Islet precursor cell (in vitro differentiated cells): ENCODE data around the gene RAMP1.

Source experiments
- DNase-seq: peaks from one replicate; pipeline ENCODE4 v3.0.0-alpha.2; 2018

RAMP1 gene

DNA sequence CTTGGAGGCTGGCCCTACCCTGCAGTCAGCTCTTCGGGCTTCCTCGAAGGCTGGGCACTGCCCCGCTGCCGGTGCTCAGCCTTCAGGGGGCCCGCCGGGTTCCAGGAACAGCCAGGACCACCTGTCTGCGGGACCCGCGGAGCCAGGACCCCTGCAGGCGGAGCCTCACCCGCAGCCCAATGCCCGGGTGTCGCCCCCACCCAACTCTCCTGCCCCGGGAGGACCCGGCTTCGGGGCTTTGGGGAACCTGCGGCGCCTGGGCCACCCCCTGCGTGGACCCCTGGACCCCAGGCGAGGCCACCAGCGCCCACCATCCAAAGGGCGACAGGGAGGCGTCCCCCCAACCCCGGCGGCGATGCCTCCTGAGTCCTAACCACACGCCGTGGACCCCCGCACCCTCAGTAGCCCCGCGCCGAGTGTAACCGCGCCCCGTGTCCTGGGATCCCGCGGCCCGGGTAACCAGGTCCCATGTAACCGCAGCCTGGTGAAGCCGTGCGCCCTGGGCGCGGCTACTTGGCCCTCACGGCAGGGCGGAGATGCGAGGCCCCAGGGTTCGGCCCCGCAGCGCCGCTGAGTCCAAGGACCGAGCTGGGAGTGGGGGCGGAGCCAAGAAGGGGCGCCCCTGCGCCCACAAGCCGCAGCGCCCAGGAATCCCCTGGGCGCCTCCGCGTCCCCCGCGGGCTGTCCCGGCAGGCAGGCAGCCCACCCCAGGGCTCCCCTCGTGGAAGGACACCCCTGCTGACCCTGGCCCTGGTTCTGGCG, 96.4 kb downstream of the RAMP1 start:
- peak; percentile 60 for DNase-seq

- no peak for DNase-seq
Observed at GRCh38 chr2:237956402-237956736, 96.9 kb downstream of the RAMP1 start.

DNA sequence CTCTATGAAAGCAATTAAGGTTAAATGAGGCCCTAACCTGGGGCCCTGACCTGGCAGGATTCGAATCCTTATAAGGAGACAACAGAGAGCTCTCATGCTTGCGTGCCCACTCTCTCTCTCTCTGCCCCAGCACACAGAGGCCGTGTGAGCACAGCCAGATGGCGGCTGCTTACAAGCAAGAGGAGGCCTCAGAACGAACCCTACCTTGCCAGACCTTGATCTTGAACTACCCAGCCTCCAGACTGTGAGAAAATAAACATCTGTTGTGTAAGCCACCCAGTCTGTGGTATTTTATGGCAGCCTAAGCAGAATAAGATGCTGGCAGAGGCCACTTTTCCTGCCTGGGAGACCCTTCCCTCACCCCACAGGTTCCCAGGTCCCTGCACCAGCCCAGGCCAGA, 102.2 kb downstream of the RAMP1 start:
- DNase-seq = no peak
